CD14-positive monocyte (primary cell): ENCODE results near the gene CAPN13. TPM values are rescaled to one million over a fixed set of nuclear protein-coding genes. Genes with fewer than 3 reads are reported as not detected.

Source experiments
- DNase-seq, 3 donors: peaks; one replicate each; pipeline ENCODE4 v3.0.0-alpha.2; 2011 to 2022
- H2AFZ ChIP-seq: 2 replicates; pipeline ENCODE4 v1.6.0; 2012; ENCODE audit warnings: mild to moderate bottlenecking, low read depth, low read length, inconsistent platforms; ENCODE audit not compliant: insufficient read depth, poor library complexity, severe bottlenecking
- H3K27ac ChIP-seq, 2 donors: 1 replicate in 1 of 2; 2 replicates in 1 of 2; pipeline ENCODE4 v1.5.1; 2012 to 2013; ENCODE audit warnings: low read length in 2 of 2, control low read depth in 1 of 2, inconsistent platforms in 1 of 2, low read depth in 1 of 2, mild to moderate bottlenecking in 1 of 2
- H3K27me3 ChIP-seq, 2 donors: one replicate each; pipeline versions ENCODE4 v1.6.0 to v1.6.1; 2011 to 2013; ENCODE audit warnings: low read length in 2 of 2; ENCODE audit not compliant: control insufficient read depth in 2 of 2, insufficient read depth in 2 of 2
- H3K36me3 ChIP-seq, 2 donors: replicated peaks in 1 of 2; 1 replicate in 1 of 2; 2 replicates in 1 of 2; pipeline versions ENCODE4 v1.5.1 to v1.6.1; 2012 to 2013; ENCODE audit warnings: low read length in 2 of 2, control low read depth in 1 of 2, inconsistent platforms in 1 of 2, mild to moderate bottlenecking in 1 of 2; ENCODE audit not compliant: insufficient read depth in 2 of 2, control insufficient read depth in 1 of 2
- H3K4me1 ChIP-seq, 2 donors: 1 replicate in 1 of 2; 2 replicates in 1 of 2; pipeline versions ENCODE4 v1.5.1 to v1.6.1; 2012 to 2013; ENCODE audit warnings: low read length in 2 of 2, control low read depth in 1 of 2, inconsistent platforms in 1 of 2, mild to moderate bottlenecking in 1 of 2, moderate library complexity in 1 of 2; ENCODE audit not compliant: insufficient read depth in 2 of 2, control insufficient read depth in 1 of 2
- H3K4me2 ChIP-seq: replicated peaks from 2 replicates; pipeline ENCODE3; 2012; ENCODE audit warnings: low read length, moderate library complexity, mild to moderate bottlenecking; ENCODE audit not compliant: poor library complexity, severe bottlenecking; ENCODE audit errors: extremely low read depth
- H3K4me3 ChIP-seq, 3 experiments: fragments of 200-600 bp in 1 of 3; sonication (generic) in 1 of 3; replicated peaks in 1 of 3; 1 replicate in 2 of 3; 2 replicates in 1 of 3; pipeline ENCODE4 v1.5.1; 2011 to 2013; ENCODE audit warnings: low read length in 3 of 3, mild to moderate bottlenecking in 3 of 3, control low read depth in 2 of 3, low read depth in 2 of 3, inconsistent platforms in 1 of 3, moderate library complexity in 1 of 3
- H3K79me2 ChIP-seq: 2 replicates; pipeline ENCODE4 v1.6.0; 2012; ENCODE audit warnings: mild to moderate bottlenecking, control low read depth, inconsistent platforms, low read length, moderate library complexity; ENCODE audit not compliant: insufficient read depth
- H3K9ac ChIP-seq: 2 replicates; pipeline ENCODE4 v1.6.0; 2017; ENCODE audit warnings: low read length, mild to moderate bottlenecking; ENCODE audit not compliant: insufficient read depth, poor library complexity, severe bottlenecking
- H3K9me3 ChIP-seq, 2 donors: replicated peaks in 1 of 2; 1 replicate in 1 of 2; 2 replicates in 1 of 2; pipeline versions ENCODE4 v1.5.1 to v1.6.1; 2012 to 2013; ENCODE audit warnings: low read length in 2 of 2, control low read depth in 1 of 2; ENCODE audit not compliant: control insufficient read depth in 1 of 2, insufficient read depth in 1 of 2
- H4K20me1 ChIP-seq: 2 replicates; pipeline ENCODE4 v1.6.0; 2012; ENCODE audit warnings: mild to moderate bottlenecking, low read length, control low read depth, moderate library complexity; ENCODE audit not compliant: insufficient read depth
- H3K27ac Mint-ChIP-seq, 7 donors: one replicate each; pipeline ENCODE4 v1.8.0; 2020; ENCODE audit warnings: mild to moderate bottlenecking in 7 of 7, mixed read lengths in 7 of 7, moderate library complexity in 6 of 7, inconsistent platforms in 2 of 7
- H3K27me3 Mint-ChIP-seq, 3 donors: one replicate each; pipeline ENCODE4 v1.8.0; 2021 to 2022; ENCODE audit warnings: low read depth in 3 of 3, mild to moderate bottlenecking in 3 of 3, mixed read lengths in 3 of 3, moderate library complexity in 3 of 3, inconsistent platforms in 1 of 3
- H3K36me3 Mint-ChIP-seq, 2 donors: one replicate each; pipeline ENCODE4 v1.8.0; 2020; ENCODE audit warnings: mixed read lengths in 2 of 2, inconsistent platforms in 1 of 2, mild to moderate bottlenecking in 1 of 2
- H3K4me1 Mint-ChIP-seq: one replicate; pipeline ENCODE4 v1.8.0; 2020; ENCODE audit warnings: mild to moderate bottlenecking, mixed read lengths
- H3K4me3 Mint-ChIP-seq, 2 donors: one replicate each; pipeline ENCODE4 v1.8.0; 2020; ENCODE audit warnings: mild to moderate bottlenecking in 2 of 2, mixed read lengths in 2 of 2, moderate library complexity in 1 of 2
- H3K9me3 Mint-ChIP-seq, 7 donors: one replicate each; pipeline ENCODE4 v1.8.0; 2020 to 2022; ENCODE audit warnings: mixed read lengths in 7 of 7, mild to moderate bottlenecking in 6 of 7, moderate library complexity in 6 of 7, inconsistent platforms in 2 of 7
- WGBS: methylation state at CpG from one replicate; pipeline ENCODE4 v1.1.5; 2013; ENCODE audit warnings: missing lambda C conversion rate; ENCODE audit not compliant: insufficient coverage; 5-methylcytosine and 5-hydroxymethylcytosine counted together
- intact Hi-C, 2 donors: fragments of 100-400 bp; cut with micrococcal nuclease; formaldehyde crosslinking; loops; one replicate each; pipeline versions ENCODE4 v1.15.0 to v1.15.1; 2023
- polyA plus RNA-seq, 3 donors: library from polyadenylated mRNA; depleted of rRNA in 1 of 3; unstranded in 2 of 3; stranded (reverse) in 1 of 3; fragments of 300-500 nt in 2 of 3; fragments of >200 nt in 1 of 3; fragmentation: Illumina TruSeq in 2 of 3; gene quantifications; 1 replicate in 2 of 3; 2 replicates in 1 of 3; pipeline ENCODE4 v1.2.3, GENCODE V29; 2012 to 2021
- TF ChIP-seq, protein P1 (sequence below): fragments of 200-600 bp; IDR thresholded peaks from one replicate; pipeline ENCODE4 v1.8.0; 2022; ENCODE audit warnings: antibody characterized with exemption, mild to moderate bottlenecking

CAPN13 gene
- polyA plus RNA-seq, 3 donors: not detected

DNA sequence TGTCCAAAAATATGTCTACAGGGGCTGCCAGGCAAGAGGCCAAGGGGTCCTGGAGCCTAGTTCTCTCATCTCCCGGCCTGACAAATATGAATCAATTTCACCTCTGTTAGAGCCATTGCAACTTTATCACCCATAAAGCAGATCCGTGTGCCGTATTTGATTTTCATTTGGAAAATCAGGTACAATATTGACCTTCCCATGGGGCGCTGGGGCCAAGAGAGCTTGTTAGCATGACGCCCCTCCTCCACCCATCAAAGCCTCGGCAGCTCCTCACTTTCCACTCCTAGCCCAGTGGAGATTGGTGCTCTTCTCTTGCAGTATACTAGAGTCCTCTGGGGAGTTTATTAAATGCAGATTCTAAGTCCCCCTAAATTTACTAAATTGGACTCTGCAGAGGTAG is 96.8 kb downstream of the CAPN13 start:
- no peak overlapping the region for H3K4me3 Mint-ChIP-seq
- H3K9me3 ChIP-seq: no peaks in the 10 kb centered on the region
- WGBS: 100% methylated on average over 1 of the region's 6 CpGs
- peaks cover 0 to 5% (median 0%) of the 10 kb centered on the region in 3 donors for H3K27me3 Mint-ChIP-seq
- peaks cover 35% of the 10 kb centered on the region for H3K4me1 Mint-ChIP-seq
- no peak overlapping the region for H3K4me3 ChIP-seq
- no peak overlapping the region for H2AFZ ChIP-seq
- H3K9ac ChIP-seq: no peak overlapping the region
- no peak overlapping the region for H3K27ac Mint-ChIP-seq
- no peak overlapping the region for H3K4me2 ChIP-seq
- TF ChIP-seq, protein P1, sequence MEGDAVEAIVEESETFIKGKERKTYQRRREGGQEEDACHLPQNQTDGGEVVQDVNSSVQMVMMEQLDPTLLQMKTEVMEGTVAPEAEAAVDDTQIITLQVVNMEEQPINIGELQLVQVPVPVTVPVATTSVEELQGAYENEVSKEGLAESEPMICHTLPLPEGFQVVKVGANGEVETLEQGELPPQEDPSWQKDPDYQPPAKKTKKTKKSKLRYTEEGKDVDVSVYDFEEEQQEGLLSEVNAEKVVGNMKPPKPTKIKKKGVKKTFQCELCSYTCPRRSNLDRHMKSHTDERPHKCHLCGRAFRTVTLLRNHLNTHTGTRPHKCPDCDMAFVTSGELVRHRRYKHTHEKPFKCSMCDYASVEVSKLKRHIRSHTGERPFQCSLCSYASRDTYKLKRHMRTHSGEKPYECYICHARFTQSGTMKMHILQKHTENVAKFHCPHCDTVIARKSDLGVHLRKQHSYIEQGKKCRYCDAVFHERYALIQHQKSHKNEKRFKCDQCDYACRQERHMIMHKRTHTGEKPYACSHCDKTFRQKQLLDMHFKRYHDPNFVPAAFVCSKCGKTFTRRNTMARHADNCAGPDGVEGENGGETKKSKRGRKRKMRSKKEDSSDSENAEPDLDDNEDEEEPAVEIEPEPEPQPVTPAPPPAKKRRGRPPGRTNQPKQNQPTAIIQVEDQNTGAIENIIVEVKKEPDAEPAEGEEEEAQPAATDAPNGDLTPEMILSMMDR: no peak
- H3K36me3 ChIP-seq: no peaks in the 10 kb centered on the region
- no peaks in the 10 kb centered on the region for H4K20me1 ChIP-seq
- intact Hi-C loops: loop anchor here (5.0 to 10.0 kb wide), 4 partner anchors 462 to 812 kb away; no protein-coding TSS in a partner anchor
- no peak overlapping the region for H3K27ac ChIP-seq
- H3K9me3 Mint-ChIP-seq: no peaks in the 10 kb centered on the region
- H3K4me1 ChIP-seq: peaks cover 35 to 37% of the 10 kb centered on the region in 2 donors
- no peaks in the 10 kb centered on the region for H3K27me3 ChIP-seq
- DNase-seq: no peak
- H3K79me2 ChIP-seq: no peaks in the 10 kb centered on the region
- no peaks in the 10 kb centered on the region for H3K36me3 Mint-ChIP-seq

DNA sequence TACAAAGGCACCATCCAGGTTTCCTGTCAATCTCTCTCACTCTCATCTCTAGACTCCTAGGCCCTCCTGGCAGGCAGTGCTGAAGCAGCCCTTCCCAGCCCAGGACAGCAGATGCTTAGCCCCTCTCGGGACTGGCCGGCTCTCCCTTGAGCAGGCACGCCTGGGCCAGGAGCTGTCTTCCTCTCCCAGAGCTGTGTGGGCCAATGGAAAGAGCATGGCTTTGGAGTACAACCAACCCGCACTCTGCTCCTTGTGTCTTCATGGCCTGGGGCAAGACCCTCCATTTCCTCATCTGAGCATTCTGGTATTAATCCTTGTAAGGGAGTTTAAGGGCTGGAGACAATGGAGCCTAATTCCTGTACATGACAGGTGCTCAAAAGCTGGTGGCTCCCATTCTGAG is 97.2 kb downstream of the CAPN13 start:
- Mint-ChIP-seq H3K9me3 (no peaks in the 10 kb centered on the region), H3K36me3 (no peaks in the 10 kb centered on the region), H3K4me1 (peaks cover 31% of the 10 kb centered on the region), H3K27me3 (peaks cover 0 to 5% (median 0%) of the 10 kb centered on the region in 3 donors), H3K4me3 (no peak overlapping the region), H3K27ac (no peak overlapping the region)
- TF ChIP-seq, protein P1: no peak
- Histone ChIP-seq H2AFZ (no peak overlapping the region), H4K20me1 (no peaks in the 10 kb centered on the region), H3K4me1 (peaks cover 32 to 33% of the 10 kb centered on the region in 2 donors), H3K4me3 (no peak overlapping the region), H3K27ac (no peak overlapping the region), H3K27me3 (no peaks in the 10 kb centered on the region), H3K79me2 (no peaks in the 10 kb centered on the region), H3K9me3 (no peaks in the 10 kb centered on the region), H3K9ac (no peak overlapping the region), H3K4me2 (no peak overlapping the region), H3K36me3 (no peaks in the 10 kb centered on the region)
- intact Hi-C loops: loop anchor here (5.0 to 10.0 kb wide), 4 partner anchors 462 to 812 kb away; no protein-coding TSS in a partner anchor
- 89% methylated on average over 3 of the region's 4 CpGs for WGBS
- DNase-seq: no peak
